ENCODE measurements around the gene CTNND2. TPM values are rescaled to one million over a fixed set of nuclear protein-coding genes. Genes with fewer than 3 reads are reported as not detected.

The CTNND2 gene
- total RNA-seq, 1 experiment from 2014 or later = not detected

- Histone ChIP-seq H3K36me3 (no peaks in the 10 kb centered on the region), H3K27me3 (no peaks in the 10 kb centered on the region), H3K9me3 (replicated peaks) (no peaks in the 10 kb centered on the region), H3K4me3 (no peak overlapping the region), H3K4me1 (no peaks in the 10 kb centered on the region), H3K27ac (no peak overlapping the region)
- DNase-seq = no peak
Observed at GRCh38 chr5:11394933-11395332, 509.3 kb downstream of the CTNND2 start.

- no peaks in the 10 kb centered on the region for H3K36me3 ChIP-seq
- H3K27me3 ChIP-seq = no peaks in the 10 kb centered on the region
- no peak for DNase-seq
- H3K4me3 ChIP-seq = no peak overlapping the region
- H3K4me1 ChIP-seq = no peaks in the 10 kb centered on the region
- H3K27ac ChIP-seq = no peak overlapping the region
- no peaks in the 10 kb centered on the region for H3K9me3 ChIP-seq (replicated peaks)
Observed at GRCh38 chr5:11390291-11390767, 513.9 kb downstream of the CTNND2 start.

- Histone ChIP-seq H3K4me3 (no peak overlapping the region), H3K4me1 (no peaks in the 10 kb centered on the region), H3K27ac (no peak overlapping the region), H3K36me3 (no peaks in the 10 kb centered on the region), H3K9me3 (replicated peaks) (no peaks in the 10 kb centered on the region), H3K27me3 (no peaks in the 10 kb centered on the region)
- DNase-seq = no peak
Observed at GRCh38 chr5:11387382-11387781, 516.9 kb downstream of the CTNND2 start.

- Histone ChIP-seq H3K4me3 (no peak overlapping the region), H3K4me1 (no peaks in the 10 kb centered on the region), H3K36me3 (no peaks in the 10 kb centered on the region), H3K27me3 (no peaks in the 10 kb centered on the region), H3K27ac (no peak overlapping the region), H3K9me3 (replicated peaks) (no peaks in the 10 kb centered on the region)
- no peak for DNase-seq
Observed at GRCh38 chr5:11386398-11386797, 517.8 kb downstream of the CTNND2 start.

GRCh38 chr5:11385901-11386293, 518.3 kb downstream of the CTNND2 start:
- H3K36me3 ChIP-seq = no peaks in the 10 kb centered on the region

GRCh38 chr5:11385251-11385900, 518.9 kb downstream of the CTNND2 start:
- no peaks in the 10 kb centered on the region for H3K4me1 ChIP-seq
- no peak overlapping the region for H3K27ac ChIP-seq
- no peaks in the 10 kb centered on the region for H3K36me3 ChIP-seq
- H3K9me3 ChIP-seq (replicated peaks) = no peaks in the 10 kb centered on the region
- DNase-seq = no peak
- no peaks in the 10 kb centered on the region for H3K27me3 ChIP-seq
- H3K4me3 ChIP-seq = no peak overlapping the region

More at GRCh38 chr5:11385901-11386293, 518.3 kb downstream of the CTNND2 start:
- no peak for DNase-seq
- no peaks in the 10 kb centered on the region for H3K4me1 ChIP-seq
- H3K27me3 ChIP-seq = no peaks in the 10 kb centered on the region
- H3K27ac ChIP-seq = no peak overlapping the region
- no peak overlapping the region for H3K4me3 ChIP-seq
- H3K9me3 ChIP-seq (replicated peaks) = no peaks in the 10 kb centered on the region

GRCh38 chr5:11384441-11385250, 519.6 kb downstream of the CTNND2 start:
- no peaks in the 10 kb centered on the region for H3K36me3 ChIP-seq
- no peaks in the 10 kb centered on the region for H3K27me3 ChIP-seq
- H3K4me1 ChIP-seq = no peaks in the 10 kb centered on the region
- no peak for DNase-seq
- no peak overlapping the region for H3K27ac ChIP-seq
- H3K4me3 ChIP-seq = no peak overlapping the region
- H3K9me3 ChIP-seq (replicated peaks) = no peaks in the 10 kb centered on the region

- Histone ChIP-seq H3K27ac (no peak overlapping the region), H3K4me3 (no peak overlapping the region), H3K4me1 (no peaks in the 10 kb centered on the region), H3K36me3 (no peaks in the 10 kb centered on the region), H3K9me3 (replicated peaks) (no peaks in the 10 kb centered on the region), H3K27me3 (no peaks in the 10 kb centered on the region)
- no peak for DNase-seq
Observed at GRCh38 chr5:11383506-11384095, 520.6 kb downstream of the CTNND2 start.

GRCh38 chr5:11378461-11378860, 525.8 kb downstream of the CTNND2 start:
- Histone ChIP-seq H3K4me1 (no peaks in the 10 kb centered on the region), H3K27me3 (no peaks in the 10 kb centered on the region), H3K27ac (no peak overlapping the region), H3K36me3 (no peaks in the 10 kb centered on the region), H3K9me3 (replicated peaks) (no peaks in the 10 kb centered on the region), H3K4me3 (no peak overlapping the region)
- DNase-seq = peak in 1 of 2 experiments; percentile 29

- no peaks in the 10 kb centered on the region for H3K4me1 ChIP-seq
- H3K9me3 ChIP-seq (replicated peaks) = no peaks in the 10 kb centered on the region
- no peaks in the 10 kb centered on the region for H3K27me3 ChIP-seq
- DNase-seq = peak in 1 of 2 experiments; percentile 13
- H3K36me3 ChIP-seq = no peaks in the 10 kb centered on the region
- H3K4me3 ChIP-seq = no peak overlapping the region
- no peak overlapping the region for H3K27ac ChIP-seq
Observed at GRCh38 chr5:11377896-11378295, 526.4 kb downstream of the CTNND2 start.

GRCh38 chr5:11372191-11372590, 532.1 kb downstream of the CTNND2 start:
- H3K4me1 ChIP-seq = no peaks in the 10 kb centered on the region

GRCh38 chr5:11371021-11371420, 533.2 kb downstream of the CTNND2 start:
- Histone ChIP-seq H3K4me1 (no peaks in the 10 kb centered on the region), H3K36me3 (no peaks in the 10 kb centered on the region), H3K9me3 (replicated peaks) (no peaks in the 10 kb centered on the region), H3K27me3 (no peaks in the 10 kb centered on the region), H3K4me3 (no peak overlapping the region), H3K27ac (no peak overlapping the region)
- no peak for DNase-seq

More at GRCh38 chr5:11372191-11372590, 532.1 kb downstream of the CTNND2 start:
- Histone ChIP-seq H3K36me3 (no peaks in the 10 kb centered on the region), H3K4me3 (no peak overlapping the region), H3K27ac (no peak overlapping the region), H3K9me3 (replicated peaks) (no peaks in the 10 kb centered on the region), H3K27me3 (no peaks in the 10 kb centered on the region)
- DNase-seq = no peak

GRCh38 chr5:11364531-11364930, 539.7 kb downstream of the CTNND2 start:
- Histone ChIP-seq H3K4me1 (no peaks in the 10 kb centered on the region), H3K27me3 (no peaks in the 10 kb centered on the region), H3K27ac (no peak overlapping the region), H3K4me3 (no peak overlapping the region), H3K9me3 (replicated peaks) (no peaks in the 10 kb centered on the region), H3K36me3 (no peaks in the 10 kb centered on the region)
- DNase-seq = no peak

GRCh38 chr5:11363631-11364178, 540.5 kb downstream of the CTNND2 start:
- H3K27ac ChIP-seq = no peak overlapping the region
- H3K27me3 ChIP-seq = no peaks in the 10 kb centered on the region
- no peak for DNase-seq
- H3K9me3 ChIP-seq (replicated peaks) = no peaks in the 10 kb centered on the region
- no peaks in the 10 kb centered on the region for H3K36me3 ChIP-seq
- H3K4me3 ChIP-seq = no peak overlapping the region
- H3K4me1 ChIP-seq = no peaks in the 10 kb centered on the region

- Histone ChIP-seq H3K9me3 (replicated peaks) (no peaks in the 10 kb centered on the region), H3K27ac (no peak overlapping the region), H3K27me3 (no peaks in the 10 kb centered on the region), H3K4me3 (no peak overlapping the region), H3K4me1 (no peaks in the 10 kb centered on the region), H3K36me3 (no peaks in the 10 kb centered on the region)
- DNase-seq = no peak
Observed at GRCh38 chr5:11361768-11362167, 542.5 kb downstream of the CTNND2 start.

Measured in SJCRH30 (cell line).